Fibroblast of the aortic adventitia (primary cell): Measurements from ENCODE around the gene CARD9. TPM values are rescaled to one million over a fixed set of nuclear protein-coding genes. Genes with fewer than 3 reads are reported as not detected.
"Not testable (repeated sequence)": the region's sequence is repeated elsewhere in the genome, so short reads cannot be mapped to it uniquely, and the experiment has no call there.

ENCODE experiments used
- DNase-seq: peaks from one replicate; pipeline ENCODE4 v3.0.0-alpha.2; 2010; ENCODE audit warnings: low read depth
- H3K4me3 ChIP-seq: 2 replicates; pipeline ENCODE4 v1.5.1; 2011; ENCODE audit warnings: low read depth, mild to moderate bottlenecking, control low read depth, low read length, moderate library complexity
- total RNA-seq: library from RNA; depleted of rRNA; stranded (reverse); fragments of >200 nt; gene quantifications from 2 replicates; pipeline ENCODE4 v1.2.3, GENCODE V29; 2012; ENCODE audit warnings: low replicate concordance
- TF ChIP-seq, protein P1 (sequence below): IDR thresholded peaks from 2 replicates; pipeline ENCODE4 v1.5.1; 2011; ENCODE audit warnings: mild to moderate bottlenecking, low read length, control low read depth, inconsistent platforms; ENCODE audit not compliant: insufficient read depth

The CARD9 gene
- total RNA-seq, 1 donor, result 1.4 TPM

DNA sequence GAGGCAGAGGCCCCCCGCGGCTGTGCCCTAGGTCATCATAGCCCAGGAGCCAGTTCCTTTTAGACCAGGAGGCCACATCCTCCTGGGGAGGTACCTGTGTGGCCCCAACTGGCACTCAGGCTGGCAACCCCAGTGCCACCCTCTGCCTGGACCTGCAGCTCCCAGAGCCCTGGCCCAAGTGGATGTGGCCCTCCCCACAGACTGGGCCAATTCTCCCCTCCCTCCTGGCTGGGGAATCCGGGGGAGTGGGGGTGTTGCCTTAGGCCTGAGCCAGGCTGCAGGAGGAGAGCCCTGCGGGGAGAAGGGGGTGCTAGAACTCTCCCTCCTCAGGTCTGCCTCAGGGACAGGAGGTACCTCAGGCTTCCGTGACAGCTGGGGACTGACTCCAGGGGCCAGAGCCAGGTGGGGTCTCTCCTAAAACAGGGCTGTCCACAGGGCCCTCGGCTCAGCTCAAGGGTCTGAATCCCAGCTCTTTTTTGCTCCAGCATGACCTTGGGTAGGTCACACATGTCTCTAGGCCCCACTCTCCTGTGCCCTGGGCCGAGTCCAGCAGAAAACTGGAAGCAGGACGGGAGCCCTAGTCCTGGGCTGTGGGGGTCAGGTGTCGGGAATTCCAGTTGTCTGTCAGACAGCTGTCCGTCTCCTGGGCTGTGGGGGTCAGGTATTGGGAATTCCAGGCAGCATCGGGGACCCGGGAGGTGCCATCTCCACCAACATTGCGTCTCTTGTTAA, 19.5 kb downstream of the CARD9 start:
- TF ChIP-seq, protein P1, sequence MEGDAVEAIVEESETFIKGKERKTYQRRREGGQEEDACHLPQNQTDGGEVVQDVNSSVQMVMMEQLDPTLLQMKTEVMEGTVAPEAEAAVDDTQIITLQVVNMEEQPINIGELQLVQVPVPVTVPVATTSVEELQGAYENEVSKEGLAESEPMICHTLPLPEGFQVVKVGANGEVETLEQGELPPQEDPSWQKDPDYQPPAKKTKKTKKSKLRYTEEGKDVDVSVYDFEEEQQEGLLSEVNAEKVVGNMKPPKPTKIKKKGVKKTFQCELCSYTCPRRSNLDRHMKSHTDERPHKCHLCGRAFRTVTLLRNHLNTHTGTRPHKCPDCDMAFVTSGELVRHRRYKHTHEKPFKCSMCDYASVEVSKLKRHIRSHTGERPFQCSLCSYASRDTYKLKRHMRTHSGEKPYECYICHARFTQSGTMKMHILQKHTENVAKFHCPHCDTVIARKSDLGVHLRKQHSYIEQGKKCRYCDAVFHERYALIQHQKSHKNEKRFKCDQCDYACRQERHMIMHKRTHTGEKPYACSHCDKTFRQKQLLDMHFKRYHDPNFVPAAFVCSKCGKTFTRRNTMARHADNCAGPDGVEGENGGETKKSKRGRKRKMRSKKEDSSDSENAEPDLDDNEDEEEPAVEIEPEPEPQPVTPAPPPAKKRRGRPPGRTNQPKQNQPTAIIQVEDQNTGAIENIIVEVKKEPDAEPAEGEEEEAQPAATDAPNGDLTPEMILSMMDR, result no peak
- H3K4me3 ChIP-seq, result no peak overlapping the region
- DNase-seq, result no peak

DNA sequence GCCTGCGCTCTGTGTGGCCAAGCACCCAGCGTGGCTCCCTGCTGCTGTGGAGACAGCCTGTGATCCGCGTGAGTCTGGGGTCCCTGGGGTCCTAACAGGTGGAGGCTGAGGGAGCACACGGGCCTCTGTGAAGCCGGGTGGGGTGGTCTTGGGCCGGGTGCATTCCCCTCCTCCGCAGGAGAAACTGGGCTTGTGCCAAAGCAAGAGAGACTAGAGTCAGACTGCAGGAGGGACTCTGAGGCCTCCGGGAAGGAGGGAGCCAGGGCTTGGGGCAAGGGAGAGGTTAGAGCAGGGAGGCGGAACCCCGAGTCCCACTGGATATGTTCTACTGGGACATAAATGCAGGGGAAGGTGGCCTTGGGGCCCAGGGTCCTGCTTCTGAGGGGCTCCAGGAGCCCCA, 20.4 kb downstream of the CARD9 start:
- DNase-seq, result no peak
- TF ChIP-seq, protein P1, result no peak
- H3K4me3 ChIP-seq, result no peak overlapping the region

DNA sequence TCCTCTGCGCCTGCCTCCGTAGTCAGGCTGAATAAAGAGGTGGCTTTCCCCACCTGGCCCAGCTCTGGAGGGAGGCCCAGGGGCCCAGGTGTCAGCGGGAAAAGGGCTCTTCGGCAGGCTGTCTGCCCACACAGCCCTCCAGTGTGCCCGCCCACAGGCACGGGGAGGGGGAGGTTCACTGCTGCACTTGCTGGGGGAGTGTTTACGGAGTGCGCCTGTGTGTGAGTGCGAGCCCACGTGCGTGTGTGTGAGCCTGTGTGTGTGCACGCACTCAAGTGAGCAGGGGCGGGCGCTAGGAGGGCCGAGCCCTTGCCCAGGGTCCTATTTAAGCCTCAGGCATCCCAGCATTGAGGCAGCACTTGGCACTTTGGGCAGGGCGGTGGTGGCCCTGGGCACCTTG, 20.8 kb downstream of the CARD9 start:
- TF ChIP-seq, protein P1, result no peak
- no peak overlapping the region for H3K4me3 ChIP-seq
- no peak for DNase-seq

DNA sequence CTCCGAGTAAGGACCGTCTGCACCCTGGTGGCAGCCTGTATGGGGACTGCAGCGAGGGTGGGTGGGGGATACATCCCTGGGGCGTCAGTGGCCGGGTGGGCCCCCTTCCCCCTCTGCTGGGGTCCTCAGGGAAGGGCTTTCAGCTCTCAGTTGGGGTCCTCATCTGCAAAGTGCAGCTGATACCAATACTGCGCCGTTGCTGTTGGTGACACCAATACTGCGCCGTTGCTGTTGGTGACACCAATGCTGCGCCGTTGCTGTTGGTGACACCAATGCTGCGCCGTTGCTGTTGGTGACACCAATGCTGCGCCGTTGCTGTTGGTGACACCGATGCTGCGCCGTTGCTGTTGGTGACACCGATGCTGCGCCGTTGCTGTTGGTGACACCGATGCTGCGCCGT, 21.6 kb downstream of the CARD9 start:
- not testable (repeated sequence) for H3K4me3 ChIP-seq, DNase-seq

DNA sequence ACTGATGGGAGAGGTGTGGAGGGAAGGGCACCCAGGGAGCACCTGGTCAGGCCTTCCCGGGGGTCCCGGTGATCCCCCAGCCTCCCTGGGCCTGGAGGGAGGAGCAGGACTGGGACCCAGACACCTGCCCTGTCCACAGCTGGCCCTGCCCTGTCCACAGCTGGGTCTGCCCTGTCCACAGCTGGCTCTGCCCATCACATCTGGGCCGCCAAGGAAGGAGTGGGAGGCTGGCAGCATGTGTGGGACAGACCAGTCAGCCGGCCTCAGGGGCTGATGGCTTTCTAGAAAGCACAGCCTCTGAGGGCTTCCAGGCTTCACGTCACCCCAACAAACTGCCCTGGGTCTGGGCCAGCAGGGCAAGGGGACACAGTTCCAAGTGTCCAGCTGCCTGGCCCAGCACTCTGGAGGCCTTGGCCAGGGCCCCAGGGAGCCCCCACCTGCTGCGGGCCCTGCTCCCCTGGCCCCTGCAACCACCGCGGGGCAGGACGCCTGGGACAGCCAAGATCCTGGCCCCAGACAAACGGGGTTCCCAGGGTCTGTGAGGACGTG, 22.1 kb downstream of the CARD9 start:
- DNase-seq, result no peak
- H3K4me3 ChIP-seq, result no peak overlapping the region
- TF ChIP-seq, protein P1, result no peak

DNA sequence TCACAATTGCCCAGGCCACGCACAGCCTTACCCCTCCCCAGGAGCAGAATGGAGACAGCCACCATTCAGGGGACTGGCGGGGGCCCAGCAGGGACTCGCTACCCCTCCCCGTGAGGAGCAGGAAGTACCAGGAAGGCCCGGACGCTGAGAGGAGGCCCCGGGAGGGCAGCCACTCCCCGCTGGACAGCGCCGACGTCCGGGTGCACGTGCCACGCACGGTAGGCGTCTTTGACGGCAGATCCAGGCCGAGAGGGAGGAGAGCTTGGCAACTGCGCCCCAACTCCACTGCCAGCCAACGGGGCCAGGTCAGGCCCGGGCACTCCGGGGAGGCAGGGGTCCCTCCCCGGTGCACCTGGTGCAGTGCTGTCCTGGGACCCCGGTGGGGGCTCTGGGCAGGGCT, 23.9 kb downstream of the CARD9 start:
- DNase-seq, result no peak
- no peak overlapping the region for H3K4me3 ChIP-seq
- TF ChIP-seq, protein P1, result no peak

DNA sequence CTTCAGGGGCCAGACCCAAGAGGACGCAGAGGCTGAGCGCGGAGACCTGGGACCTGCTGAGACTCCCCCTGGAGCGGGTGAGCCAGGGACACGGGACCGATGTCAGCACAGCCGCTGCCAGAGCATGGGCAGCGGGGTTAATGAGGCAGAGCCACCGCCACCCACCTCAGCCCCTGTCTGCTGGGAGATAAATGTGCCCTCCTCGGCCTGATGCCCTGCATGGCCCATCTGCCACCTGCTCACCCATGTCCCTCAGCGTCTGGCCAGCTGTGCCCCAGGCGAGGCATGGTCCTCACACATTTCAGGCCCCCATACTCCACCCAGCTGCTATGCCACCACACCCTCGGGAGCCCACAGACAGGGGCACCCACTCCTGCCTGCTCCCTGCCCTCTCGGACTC, 24.8 kb downstream of the CARD9 start:
- TF ChIP-seq, protein P1, result no peak
- H3K4me3 ChIP-seq, result no peak overlapping the region
- DNase-seq, result no peak
